ENCODE measurements around the gene CROCC2.

CROCC2 gene

DNA sequence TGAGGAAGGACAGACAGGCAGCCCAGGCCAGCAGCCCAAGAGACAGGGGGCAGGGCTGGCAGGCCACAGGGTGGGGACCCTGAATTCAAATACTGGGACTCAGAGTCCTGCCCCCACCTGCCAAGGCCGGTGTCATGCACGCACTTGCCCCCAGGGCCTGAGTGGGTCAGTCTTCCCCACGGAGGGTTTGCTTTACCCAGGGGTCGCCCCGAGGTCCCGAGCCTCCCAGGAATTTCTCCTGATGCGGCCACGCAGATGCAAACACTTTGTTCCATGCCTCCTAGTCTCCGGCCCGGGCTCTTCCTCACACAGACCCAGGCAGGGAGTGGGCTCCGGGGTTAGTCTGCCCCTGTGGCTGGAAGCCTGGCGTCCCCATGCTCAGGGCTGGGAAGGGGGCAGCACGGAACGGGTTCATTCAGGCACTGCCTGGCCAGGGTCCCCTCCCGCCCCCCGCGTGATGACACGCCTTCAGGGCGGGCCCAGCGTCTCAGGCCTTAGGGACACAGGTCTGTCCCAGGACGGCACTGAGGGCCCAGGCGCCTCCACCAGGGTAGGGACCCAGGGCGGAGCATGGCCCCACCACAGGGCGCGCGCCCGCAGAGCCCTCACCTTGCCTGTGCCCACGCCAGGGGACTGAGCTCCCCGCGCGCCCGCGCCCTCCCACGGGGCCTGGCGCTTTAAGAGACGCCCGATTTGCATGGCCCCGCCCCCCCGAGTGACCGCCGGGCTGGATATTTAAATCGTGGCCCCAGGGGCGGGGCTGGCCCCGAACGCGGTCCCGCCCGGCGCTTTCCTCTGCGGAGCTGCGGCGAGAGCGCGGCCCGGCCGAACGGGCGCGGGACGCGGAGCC is 91.9 kb downstream of the CROCC2 start, which contains the start of gene SNED1:
TSS of gene SNED1 (plus strand) at position 763 of the 850 bp plus-strand sequence. CDS start 220 bp downstream, outside the sequence.
- no peaks in the 10 kb centered on the region; a peak in 1 of 22 replicates for H3K36me3 ChIP-seq
- peak within 1 kb of the TSS; percentile 89 to 99 (median 97) for H3K4me2 ChIP-seq
- no peak for TF ChIP-seq Cebpa-rat (IDR thresholded peaks at IDR 0.05)
- H3K9me3 ChIP-seq (replicated peaks in 1 of 11) = peaks cover under 1 to 9% (median 1%) of the 10 kb centered on the region in 11 experiments; a peak in 21 of 22 replicates
- H3K27me3 ChIP-seq = peaks cover 42 to 79% (median 58%) of the 10 kb centered on the region in 11 experiments
- H4K20me1 ChIP-seq = peaks cover 0 to 65% (median 12%) of the 10 kb centered on the region in 11 experiments; a peak in 12 of 22 replicates
- H3K27ac ChIP-seq = peak within 1 kb of the TSS in 4 of 11 experiments; percentile 17 to 55 (median 46); a peak in 5 of 22 replicates
- H3K9ac ChIP-seq = peak within 1 kb of the TSS; percentile 37 to 78 (median 68)
- H3K4me3 ChIP-seq = peak within 1 kb of the TSS; percentile 57 to 72 (median 62)
- H3K4me1 ChIP-seq = peaks cover 26 to 66% (median 61%) of the 10 kb centered on the region in 10 experiments

GRCh38 chr2:240998706-240998994 is 92.5 kb downstream of the CROCC2 start:
- peaks cover 0 to 5% (median 0%) of the 10 kb centered on the region in 11 experiments; a peak in 4 of 22 replicates for H3K36me3 ChIP-seq
- peak overlapping the region; percentile 37 to 78 (median 68); a peak in 20 of 22 replicates for H3K9ac ChIP-seq
- H4K20me1 ChIP-seq = peaks cover 0 to 60% (median 12%) of the 10 kb centered on the region in 11 experiments; a peak in 12 of 22 replicates
- no peak for TF ChIP-seq Cebpa-rat (IDR thresholded peaks at IDR 0.05)
- H3K4me3 ChIP-seq = peak overlapping the region; percentile 57 to 72 (median 62)
- H3K9me3 ChIP-seq (replicated peaks in 1 of 11) = peaks cover 6 to 15% (median 7%) of the 10 kb centered on the region in 11 experiments
- peaks cover 42 to 79% (median 58%) of the 10 kb centered on the region in 11 experiments for H3K27me3 ChIP-seq
- peak overlapping the region; percentile 89 to 99 (median 97) for H3K4me2 ChIP-seq
- H3K4me1 ChIP-seq = peaks cover 25 to 60% (median 55%) of the 10 kb centered on the region in 10 experiments
- H3K27ac ChIP-seq = peak overlapping the region in 2 of 11 experiments; percentile 46 to 53; a peak in 2 of 22 replicates

GRCh38 chr2:240998995-240999791 is 93.1 kb downstream of the CROCC2 start:
- peaks cover 0 to 54% (median 12%) of the 10 kb centered on the region in 11 experiments; a peak in 12 of 22 replicates for H4K20me1 ChIP-seq
- H3K4me1 ChIP-seq = peaks cover 25 to 55% (median 50%) of the 10 kb centered on the region in 10 experiments
- peaks cover 11 to 20% (median 12%) of the 10 kb centered on the region in 11 experiments for H3K9me3 ChIP-seq (replicated peaks in 1 of 11)
- TF ChIP-seq Cebpa-rat (IDR thresholded peaks at IDR 0.05) = no peak
- H3K4me2 ChIP-seq = peak overlapping the region; percentile 89 to 99 (median 97)
- peak overlapping the region; percentile 37 to 78 (median 68); a peak in 20 of 22 replicates for H3K9ac ChIP-seq
- H3K27me3 ChIP-seq = peaks cover 42 to 74% (median 58%) of the 10 kb centered on the region in 11 experiments
- H3K4me3 ChIP-seq = peak overlapping the region; percentile 57 to 72 (median 62)
- H3K27ac ChIP-seq = peak overlapping the region in 2 of 11 experiments; percentile 46 to 53; a peak in 2 of 22 replicates
- H3K36me3 ChIP-seq = peaks cover 0 to 8% (median 4%) of the 10 kb centered on the region in 11 experiments; a peak in 4 of 22 replicates

GRCh38 chr2:240999873-241000541 is 93.9 kb downstream of the CROCC2 start:
- TF ChIP-seq Cebpa-rat (IDR thresholded peaks at IDR 0.05) = no peak
- H3K4me3 ChIP-seq = no peak overlapping the region
- H4K20me1 ChIP-seq = peaks cover 0 to 51% (median 12%) of the 10 kb centered on the region in 11 experiments; a peak in 12 of 22 replicates
- peaks cover 0 to 8% (median 4%) of the 10 kb centered on the region in 11 experiments; a peak in 4 of 22 replicates for H3K36me3 ChIP-seq
- H3K9me3 ChIP-seq (replicated peaks in 1 of 11) = peaks cover 19 to 28% (median 20%) of the 10 kb centered on the region in 11 experiments
- no peak overlapping the region for H3K9ac ChIP-seq
- peak overlapping the region in 4 of 11 experiments; percentile 89 to 98 (median 96); a peak in 3 of 22 replicates for H3K4me2 ChIP-seq
- H3K27me3 ChIP-seq = peaks cover 42 to 66% (median 56%) of the 10 kb centered on the region in 11 experiments
- peaks cover 25 to 47% (median 42%) of the 10 kb centered on the region in 10 experiments for H3K4me1 ChIP-seq
- no peak overlapping the region for H3K27ac ChIP-seq

GRCh38 chr2:241000831-241001321 is 94.7 kb downstream of the CROCC2 start:
- no peak overlapping the region for H3K4me2 ChIP-seq
- peaks cover 16 to 38% (median 33%) of the 10 kb centered on the region in 10 experiments for H3K4me1 ChIP-seq
- peaks cover 42 to 59% (median 52%) of the 10 kb centered on the region in 11 experiments for H3K27me3 ChIP-seq
- peaks cover 28 to 37% (median 29%) of the 10 kb centered on the region in 11 experiments for H3K9me3 ChIP-seq (replicated peaks in 1 of 11)
- peaks cover 0 to 8% (median 4%) of the 10 kb centered on the region in 11 experiments; a peak in 4 of 22 replicates for H3K36me3 ChIP-seq
- TF ChIP-seq Cebpa-rat (IDR thresholded peaks at IDR 0.05) = no peak
- peaks cover 0 to 45% (median 12%) of the 10 kb centered on the region in 11 experiments; a peak in 12 of 22 replicates for H4K20me1 ChIP-seq
- no peak overlapping the region for H3K9ac ChIP-seq
- H3K27ac ChIP-seq = no peak overlapping the region
- H3K4me3 ChIP-seq = no peak overlapping the region

GRCh38 chr2:241001413-241002274 is 95.5 kb downstream of the CROCC2 start:
- peaks cover 9 to 32% (median 26%) of the 10 kb centered on the region in 10 experiments; a peak in 18 of 20 replicates for H3K4me1 ChIP-seq
- TF ChIP-seq Cebpa-rat (IDR thresholded peaks at IDR 0.05) = no peak
- no peak overlapping the region for H3K9ac ChIP-seq
- peaks cover 0 to 8% (median 4%) of the 10 kb centered on the region in 11 experiments; a peak in 4 of 22 replicates for H3K36me3 ChIP-seq
- H4K20me1 ChIP-seq = peaks cover 0 to 38% (median 12%) of the 10 kb centered on the region in 11 experiments; a peak in 12 of 22 replicates
- H3K27me3 ChIP-seq = peaks cover 36 to 51% (median 45%) of the 10 kb centered on the region in 11 experiments
- H3K9me3 ChIP-seq (replicated peaks in 1 of 11) = peaks cover 29 to 39% (median 33%) of the 10 kb centered on the region in 11 experiments
- no peak overlapping the region for H3K4me2 ChIP-seq
- no peak overlapping the region for H3K4me3 ChIP-seq
- H3K27ac ChIP-seq = no peak overlapping the region
